Sigmoid colon (tissue), 7 donors: ENCODE data around the gene GABRR3. TPM values are rescaled to one million over a fixed set of nuclear protein-coding genes. Genes with fewer than 3 reads are reported as not detected.

Experiments
- DNase-seq: peaks from one replicate; pipeline ENCODE4 v3.0.0-alpha.2; 2019
- H3K27ac ChIP-seq, 4 donors: fragments of 200-600 bp; sonication (generic); one replicate each; pipeline ENCODE4 v1.5.1; 2016 to 2019; ENCODE audit warnings: mild to moderate bottlenecking in 1 of 4
- H3K27me3 ChIP-seq, 3 donors: fragments of 200-600 bp; sonication (generic); one replicate each; pipeline ENCODE4 v1.5.1; 2019; ENCODE audit warnings: mild to moderate bottlenecking in 1 of 3
- H3K36me3 ChIP-seq, 4 donors: fragments of 200-600 bp; sonication (generic); one replicate each; pipeline ENCODE4 v1.5.1; 2016 to 2019
- H3K4me1 ChIP-seq, 4 donors: fragments of 200-600 bp; sonication (generic); one replicate each; pipeline ENCODE4 v1.5.1; 2017 to 2019
- H3K4me3 ChIP-seq, 4 donors: fragments of 200-600 bp; sonication (generic); one replicate each; pipeline ENCODE4 v1.5.1; 2017 to 2019; ENCODE audit warnings: mild to moderate bottlenecking in 2 of 4, moderate library complexity in 1 of 4
- H3K9me3 ChIP-seq, 4 donors: fragments of 200-600 bp in 3 of 4; sonication (generic) in 3 of 4; one replicate each; pipeline versions ENCODE4 v1.5.1 to v1.6.1; 2013 to 2019
- EP300 ChIP-seq, 4 donors: sonication (generic); formaldehyde crosslinking; IDR thresholded peaks; one replicate each; pipeline ENCODE4 v1.6.1; 2017; ENCODE audit warnings: antibody characterized with exemption in 4 of 4
- POLR2A ChIP-seq, 2 donors: fragments of 450-650 bp; IDR thresholded peaks; one replicate each; pipeline ENCODE4 v1.6.1; 2016; ENCODE audit warnings: antibody characterized with exemption in 2 of 2, mild to moderate bottlenecking in 2 of 2, moderate library complexity in 2 of 2
- POLR2AphosphoS5 ChIP-seq, 4 donors: sonication (generic); formaldehyde crosslinking; IDR thresholded peaks; one replicate each; pipeline ENCODE4 v1.6.1; 2017; ENCODE audit warnings: antibody characterized with exemption in 4 of 4
- WGBS, 2 donors: extraction: QIAGEN DNeasy Blood & Tissue Kit; methylation state at CpG; one replicate each; pipeline ENCODE4 v1.1.7; 2013; 5-methylcytosine and 5-hydroxymethylcytosine counted together
- intact Hi-C: fragments of 100-400 bp; cut with DNase I; formaldehyde crosslinking; loops from one replicate; pipeline ENCODE4 v1.15.1; 2023
- polyA plus RNA-seq, 3 donors: library from polyadenylated mRNA; stranded (reverse); fragments of 200-250 nt; gene quantifications; one replicate each; pipeline ENCODE4 v1.2.3, GENCODE V29; 2013
- total RNA-seq, 4 donors: library from RNA; depleted of rRNA; stranded (reverse); fragments of >200 nt; gene quantifications; one replicate each; pipeline ENCODE4 v1.1.0, GENCODE V29; 2016
- TF ChIP-seq, protein P1 (sequence below), 4 experiments: fragments of 450-650 bp in 3 of 4; fragments of 200-600 bp in 1 of 4; IDR thresholded peaks; one replicate each; pipeline ENCODE4 v1.5.1; 2016 to 2019; ENCODE audit warnings: antibody characterized with exemption in 4 of 4, mild to moderate bottlenecking in 3 of 4, moderate library complexity in 2 of 4
- donor health status: healthy with polysubstance abuse.
- donor health status: Bipolar disorder and iron deficiency.
- donor health status: healthy.

Gene GABRR3
- total and polyA plus RNA-seq, 7 donors: not detected

DNA sequence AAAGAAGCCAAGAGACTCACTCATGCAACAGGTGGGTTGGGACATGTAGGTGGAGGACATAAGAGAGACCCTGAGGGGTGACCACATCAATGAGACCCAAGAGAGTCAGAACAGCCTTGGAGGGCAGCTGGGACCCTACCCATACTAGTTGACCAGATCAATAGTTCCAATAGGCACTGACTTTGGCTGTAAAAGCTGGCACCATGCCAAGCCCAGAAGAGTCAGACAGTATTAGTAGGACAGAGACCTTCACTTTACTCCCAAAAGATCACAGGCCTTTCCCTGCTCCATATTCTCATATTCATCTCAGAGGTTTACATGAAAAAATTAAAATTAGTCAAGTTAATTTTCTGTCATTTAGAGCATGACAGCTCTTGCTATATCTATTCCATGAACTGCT is 20.9 kb upstream of the GABRR3 start:
- no peaks in the 10 kb centered on the region for H3K27me3 ChIP-seq
- H3K9me3 ChIP-seq: no peaks in the 10 kb centered on the region
- no peak for TF ChIP-seq POLR2AphosphoS5 (IDR thresholded peaks at IDR 0.05)
- TF ChIP-seq, protein P1, sequence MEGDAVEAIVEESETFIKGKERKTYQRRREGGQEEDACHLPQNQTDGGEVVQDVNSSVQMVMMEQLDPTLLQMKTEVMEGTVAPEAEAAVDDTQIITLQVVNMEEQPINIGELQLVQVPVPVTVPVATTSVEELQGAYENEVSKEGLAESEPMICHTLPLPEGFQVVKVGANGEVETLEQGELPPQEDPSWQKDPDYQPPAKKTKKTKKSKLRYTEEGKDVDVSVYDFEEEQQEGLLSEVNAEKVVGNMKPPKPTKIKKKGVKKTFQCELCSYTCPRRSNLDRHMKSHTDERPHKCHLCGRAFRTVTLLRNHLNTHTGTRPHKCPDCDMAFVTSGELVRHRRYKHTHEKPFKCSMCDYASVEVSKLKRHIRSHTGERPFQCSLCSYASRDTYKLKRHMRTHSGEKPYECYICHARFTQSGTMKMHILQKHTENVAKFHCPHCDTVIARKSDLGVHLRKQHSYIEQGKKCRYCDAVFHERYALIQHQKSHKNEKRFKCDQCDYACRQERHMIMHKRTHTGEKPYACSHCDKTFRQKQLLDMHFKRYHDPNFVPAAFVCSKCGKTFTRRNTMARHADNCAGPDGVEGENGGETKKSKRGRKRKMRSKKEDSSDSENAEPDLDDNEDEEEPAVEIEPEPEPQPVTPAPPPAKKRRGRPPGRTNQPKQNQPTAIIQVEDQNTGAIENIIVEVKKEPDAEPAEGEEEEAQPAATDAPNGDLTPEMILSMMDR (IDR thresholded peaks at IDR 0.05): no peak
- TF ChIP-seq EP300 (IDR thresholded peaks at IDR 0.05): no peak
- TF ChIP-seq POLR2A (IDR thresholded peaks at IDR 0.05): no peak
- intact Hi-C loops: no loop called here
- H3K27ac ChIP-seq: no peak overlapping the region
- no peak for DNase-seq
- H3K4me3 ChIP-seq: no peak overlapping the region
- H3K36me3 ChIP-seq: no peaks in the 10 kb centered on the region
- H3K4me1 ChIP-seq: no peaks in the 10 kb centered on the region

DNA sequence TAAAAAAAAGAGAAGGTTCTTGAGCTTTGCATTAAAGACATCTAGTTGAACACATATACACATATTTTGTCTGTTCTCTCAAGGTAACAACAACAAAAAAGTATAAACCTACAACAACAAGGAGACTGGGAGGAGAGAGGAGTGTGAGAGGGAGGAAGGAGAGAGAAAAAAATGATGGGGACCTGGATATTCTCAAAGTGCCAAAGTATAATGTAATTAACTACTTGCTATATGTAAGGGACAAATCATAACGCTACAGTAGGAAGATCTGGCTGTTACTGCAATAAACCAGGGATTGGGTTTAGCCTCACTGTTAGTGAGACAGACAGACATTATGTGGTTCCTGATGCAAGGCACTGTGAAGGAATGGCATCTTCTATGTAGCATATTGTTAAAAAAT is 14.2 kb upstream of the GABRR3 start:
- no peaks in the 10 kb centered on the region for H3K4me1 ChIP-seq
- H3K4me3 ChIP-seq: no peak overlapping the region
- no peaks in the 10 kb centered on the region for H3K36me3 ChIP-seq
- no peak overlapping the region for H3K27ac ChIP-seq
- H3K27me3 ChIP-seq: no peaks in the 10 kb centered on the region
- 52 to 75% methylated on average over 1 of the region's 1 CpG for WGBS, 2 donors
- no peaks in the 10 kb centered on the region for H3K9me3 ChIP-seq
- TF ChIP-seq POLR2AphosphoS5 (IDR thresholded peaks at IDR 0.05) (no peak), POLR2A (IDR thresholded peaks at IDR 0.05) (no peak), EP300 (IDR thresholded peaks at IDR 0.05) (no peak)
- TF ChIP-seq, protein P1 (IDR thresholded peaks at IDR 0.05): no peak
- DNase-seq: no peak
- intact Hi-C loops: no loop called here

DNA sequence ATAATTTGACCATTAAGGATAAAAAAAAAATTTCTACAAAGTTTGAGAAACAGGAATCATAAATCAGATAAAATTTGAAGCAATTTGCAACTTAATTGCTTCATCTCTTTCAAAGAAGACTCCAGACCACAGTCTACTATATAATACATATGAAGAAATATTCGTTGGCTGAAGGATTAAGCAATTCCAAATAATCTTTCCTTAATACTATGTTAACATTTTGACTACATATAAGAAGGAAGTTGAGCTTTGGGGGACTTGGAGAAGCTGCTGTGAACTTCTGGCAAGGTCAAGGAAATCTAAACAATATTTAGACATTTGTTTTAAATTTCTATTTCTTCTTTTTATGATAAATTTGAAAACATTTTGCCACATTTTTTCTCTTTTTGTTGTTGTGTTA is 13.5 kb upstream of the GABRR3 start:
- no peak for TF ChIP-seq POLR2A (IDR thresholded peaks at IDR 0.05)
- TF ChIP-seq, protein P1 (IDR thresholded peaks at IDR 0.05): no peak
- no peak for TF ChIP-seq EP300 (IDR thresholded peaks at IDR 0.05)
- no peak for TF ChIP-seq POLR2AphosphoS5 (IDR thresholded peaks at IDR 0.05)
- intact Hi-C loops: no loop called here
- no peak overlapping the region for H3K27ac ChIP-seq

DNA sequence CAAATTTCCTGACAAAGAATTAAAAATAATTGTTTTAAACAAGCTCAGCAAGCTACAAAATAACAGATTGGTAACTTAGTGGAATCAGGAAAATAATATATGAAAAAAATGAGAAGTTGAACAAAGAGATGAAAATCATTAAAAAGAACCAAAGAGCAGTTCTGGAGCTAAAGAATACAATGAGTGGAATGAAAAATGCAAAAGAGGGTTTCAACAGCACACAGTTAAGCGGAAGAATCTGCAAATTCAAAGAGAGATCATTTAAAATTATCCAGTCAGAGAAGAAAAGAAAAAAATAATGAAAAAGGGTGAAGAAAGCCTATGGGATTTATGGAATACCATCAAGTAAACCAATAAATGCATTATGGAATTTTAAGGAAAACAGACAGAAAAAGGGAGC is 6.2 kb upstream of the GABRR3 start:
- WGBS, 2 donors: 94 to 96% methylated on average over 1 of the region's 1 CpG

More for the DNA sequence above, 13.5 kb upstream of the GABRR3 start:
- no peak for DNase-seq
- WGBS, 2 donors: 12 to 43% methylated on average over 1 of the region's 1 CpG
- Histone ChIP-seq H3K27me3 (no peaks in the 10 kb centered on the region), H3K36me3 (no peaks in the 10 kb centered on the region), H3K4me3 (no peak overlapping the region), H3K4me1 (no peaks in the 10 kb centered on the region), H3K9me3 (no peaks in the 10 kb centered on the region)

More for the DNA sequence above, 6.2 kb upstream of the GABRR3 start:
- Histone ChIP-seq H3K4me3 (no peak overlapping the region), H3K27ac (no peak overlapping the region), H3K4me1 (no peaks in the 10 kb centered on the region), H3K27me3 (no peaks in the 10 kb centered on the region), H3K9me3 (no peaks in the 10 kb centered on the region), H3K36me3 (no peaks in the 10 kb centered on the region)
- no peak for DNase-seq
- intact Hi-C loops: loop anchor here (2.0 kb wide), 1 partner anchor 287 kb away; no protein-coding TSS in a partner anchor
- TF ChIP-seq, protein P1 (IDR thresholded peaks at IDR 0.05): no peak
- TF ChIP-seq EP300 (IDR thresholded peaks at IDR 0.05) (no peak), POLR2AphosphoS5 (IDR thresholded peaks at IDR 0.05) (no peak), POLR2A (IDR thresholded peaks at IDR 0.05) (no peak)
